ENCODE data around the gene KCND2.

The KCND2 gene

DNA sequence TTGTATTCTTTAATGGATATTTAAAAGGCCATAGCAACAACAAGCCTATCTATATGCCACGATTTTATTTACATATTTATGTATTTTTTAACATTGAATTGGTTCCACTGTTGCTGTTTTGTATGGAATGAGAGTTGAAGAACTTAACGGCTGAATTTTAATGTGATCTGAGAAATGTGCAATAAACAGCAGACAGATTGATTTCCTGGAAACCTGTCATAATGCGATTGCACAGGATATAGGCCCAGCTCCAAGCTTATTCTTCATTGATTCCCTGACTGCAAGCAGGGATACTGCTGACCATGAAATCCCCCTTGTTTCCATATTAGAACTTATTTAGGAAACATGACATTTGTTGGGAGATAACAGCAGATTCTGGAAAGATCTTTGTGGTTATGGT, 195.6 kb downstream of the KCND2 start:
- H3K4me3 ChIP-seq (ENCODE audit: low read depth, low read length) = no peak overlapping the region
- DNase-seq (ENCODE audit: low read depth) = no peak

DNA sequence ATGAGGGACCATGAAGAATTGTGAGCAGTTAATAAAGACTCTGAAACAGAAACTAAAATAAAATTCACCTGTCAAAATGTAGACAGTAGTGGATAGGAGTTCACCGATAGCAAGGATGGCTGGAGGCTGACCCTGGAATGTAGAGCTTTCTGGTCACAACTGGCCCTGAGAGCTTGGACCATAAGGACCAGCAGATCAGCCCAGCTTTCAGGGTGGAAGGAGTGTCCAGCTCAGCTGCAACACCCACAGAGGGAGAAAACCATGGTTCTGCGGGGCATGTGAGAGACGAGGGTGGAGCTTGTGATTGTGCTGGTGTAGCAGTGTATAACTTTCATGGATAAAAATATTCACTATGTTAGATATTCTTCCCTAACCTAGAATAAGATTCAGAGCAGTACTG, 199.9 kb downstream of the KCND2 start:
- H3K4me3 ChIP-seq (ENCODE audit: low read depth, low read length) = no peak overlapping the region
- DNase-seq (ENCODE audit: low read depth) = no peak

DNA sequence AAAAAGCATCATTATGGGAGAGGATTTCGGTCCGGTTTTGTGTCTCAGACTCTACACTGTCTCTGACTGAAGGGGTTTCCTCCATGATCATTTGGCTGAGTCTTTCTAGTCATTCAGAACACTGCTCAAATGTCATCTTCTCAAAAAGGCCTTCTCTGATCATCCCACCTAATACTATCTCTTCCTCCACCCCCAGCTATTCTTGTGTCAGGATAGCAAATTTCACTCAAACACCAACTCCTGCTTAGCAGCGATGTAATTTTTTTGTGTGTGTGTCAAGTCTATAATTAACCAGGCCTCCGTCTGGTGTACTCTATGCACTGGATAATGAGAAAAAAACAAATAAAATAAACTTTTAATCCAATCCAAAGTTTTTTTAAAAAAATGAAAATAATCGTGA, 200.4 kb downstream of the KCND2 start:
- DNase-seq (ENCODE audit: low read depth) = no peak
- H3K4me3 ChIP-seq (ENCODE audit: low read depth, low read length) = no peak overlapping the region

DNA sequence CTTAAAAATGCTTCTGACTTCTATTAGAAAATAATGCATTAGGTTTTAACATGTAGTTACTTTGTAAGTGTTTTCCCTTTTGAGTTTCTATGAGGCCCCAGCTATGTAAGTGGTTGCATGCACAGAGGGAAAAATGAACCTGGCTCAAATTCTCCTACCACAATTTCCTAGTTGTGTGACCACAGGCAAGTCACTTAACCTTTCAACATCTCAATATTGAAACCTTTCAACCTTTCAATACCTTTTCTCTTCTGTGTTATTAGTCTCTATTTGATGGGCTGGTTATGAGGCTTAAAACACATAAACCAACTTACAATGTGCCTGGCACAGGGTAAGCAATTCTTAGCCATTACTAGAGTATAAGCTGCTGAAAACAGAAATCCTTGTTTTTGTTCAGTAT, 203.0 kb downstream of the KCND2 start:
- H3K4me3 ChIP-seq (ENCODE audit: low read depth, low read length) = no peak overlapping the region
- DNase-seq (ENCODE audit: low read depth) = no peak

DNA sequence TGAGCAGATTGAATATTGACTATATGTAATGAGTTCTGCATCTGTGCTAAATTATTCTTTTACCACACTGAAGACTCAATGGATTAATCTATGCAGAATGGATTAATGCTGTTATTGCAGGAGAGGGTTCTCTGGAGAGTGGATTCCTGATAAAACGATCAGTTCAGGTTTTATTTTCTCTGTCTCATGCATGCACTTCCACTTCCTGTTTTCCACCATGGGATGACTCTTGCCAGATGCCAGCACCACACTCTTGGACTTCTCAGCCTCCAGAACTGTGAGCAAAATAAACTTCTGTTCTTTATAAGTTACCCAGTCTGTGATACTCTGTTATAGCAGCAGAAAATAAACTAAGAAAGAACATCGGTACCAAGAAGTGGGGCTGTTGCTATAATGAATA, 207.5 kb downstream of the KCND2 start:
- DNase-seq (ENCODE audit: low read depth) = no peak
- no peak overlapping the region for H3K4me3 ChIP-seq (ENCODE audit: low read depth, low read length)

DNA sequence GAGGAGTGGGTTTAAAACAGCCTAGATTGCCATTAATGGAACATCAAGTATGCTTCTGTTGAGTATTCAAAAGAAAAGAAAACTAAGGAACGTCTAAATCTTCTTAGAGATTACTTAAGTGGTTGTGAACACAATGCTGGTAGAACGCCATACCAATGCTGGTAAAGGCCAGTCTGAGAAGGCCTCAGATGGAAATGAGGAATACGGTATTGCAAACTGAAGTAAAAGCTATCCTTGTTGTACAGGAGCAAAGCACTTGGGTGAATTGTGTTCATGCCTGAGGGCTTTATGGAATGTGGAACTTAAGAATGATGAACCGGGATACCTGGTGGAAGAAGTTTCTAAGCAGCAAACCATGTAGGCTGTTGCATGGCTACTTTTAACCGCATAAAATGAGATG, 208.0 kb downstream of the KCND2 start:
- H3K4me3 ChIP-seq (ENCODE audit: low read depth, low read length) = no peak overlapping the region
- DNase-seq (ENCODE audit: low read depth) = no peak

DNA sequence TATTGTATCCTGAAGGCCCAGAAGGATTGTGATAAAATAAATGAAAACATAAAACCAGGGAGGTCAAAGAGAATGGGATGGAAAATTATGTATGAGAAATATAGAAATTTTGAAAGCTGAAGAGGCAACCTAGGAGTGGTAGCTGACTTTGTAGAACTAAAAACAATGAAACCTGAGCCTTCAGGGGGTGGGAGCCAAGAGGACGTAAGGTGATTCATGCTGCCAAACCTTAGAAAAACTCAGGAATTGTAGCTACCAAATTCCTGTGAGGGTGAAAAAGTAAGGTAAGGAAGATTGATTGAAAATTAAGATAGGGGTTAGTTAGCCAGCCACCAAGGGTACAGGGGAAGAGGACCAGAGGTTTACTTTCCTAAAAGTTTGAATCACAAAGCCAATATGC, 213.2 kb downstream of the KCND2 start:
- no peak for DNase-seq (ENCODE audit: low read depth)
- no peak overlapping the region for H3K4me3 ChIP-seq (ENCODE audit: low read depth, low read length)

DNA sequence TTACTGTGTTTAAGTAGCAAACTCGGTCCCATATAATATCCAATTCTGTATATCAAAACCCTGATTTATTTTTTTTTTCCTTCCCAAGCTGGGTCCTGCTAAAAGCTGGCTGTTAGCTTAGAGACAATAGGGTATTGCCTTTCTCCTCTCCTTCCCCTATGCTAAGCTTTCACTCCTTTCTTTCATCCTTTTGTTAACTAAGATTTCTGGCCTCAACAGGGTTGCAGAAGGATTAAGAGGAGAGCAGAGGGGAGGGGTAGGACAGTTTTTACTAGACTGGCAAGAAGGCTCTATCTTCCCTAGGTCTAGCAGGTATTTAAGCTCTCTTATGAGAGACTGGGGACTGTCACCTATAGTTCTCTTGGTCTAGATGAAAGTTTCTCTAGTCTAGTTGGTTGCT, 229.2 kb downstream of the KCND2 start:
- H3K4me3 ChIP-seq (ENCODE audit: low read depth, low read length) = no peak overlapping the region
- no peak for DNase-seq (ENCODE audit: low read depth)

DNA sequence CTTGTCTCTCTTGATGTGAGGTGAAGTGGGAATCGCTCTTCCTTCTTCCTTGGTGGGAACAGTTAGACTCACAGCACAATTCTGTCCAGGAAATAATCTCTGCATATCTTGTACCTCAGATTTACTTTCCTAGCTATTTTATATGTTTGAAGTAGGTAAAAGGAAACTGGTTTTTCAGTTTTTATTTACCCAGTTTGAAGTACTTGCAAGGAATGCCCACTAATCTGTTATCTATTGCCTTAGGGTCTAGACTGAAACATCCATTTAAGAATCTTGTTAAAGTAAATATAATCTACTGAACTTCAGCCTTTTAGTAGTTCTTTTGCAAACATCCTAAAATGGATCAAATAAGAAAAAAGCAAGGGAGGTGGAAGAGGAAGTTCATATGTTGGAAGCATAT, 229.8 kb downstream of the KCND2 start:
- H3K4me3 ChIP-seq (ENCODE audit: low read depth, low read length) = no peak overlapping the region
- DNase-seq (ENCODE audit: low read depth) = no peak

DNA sequence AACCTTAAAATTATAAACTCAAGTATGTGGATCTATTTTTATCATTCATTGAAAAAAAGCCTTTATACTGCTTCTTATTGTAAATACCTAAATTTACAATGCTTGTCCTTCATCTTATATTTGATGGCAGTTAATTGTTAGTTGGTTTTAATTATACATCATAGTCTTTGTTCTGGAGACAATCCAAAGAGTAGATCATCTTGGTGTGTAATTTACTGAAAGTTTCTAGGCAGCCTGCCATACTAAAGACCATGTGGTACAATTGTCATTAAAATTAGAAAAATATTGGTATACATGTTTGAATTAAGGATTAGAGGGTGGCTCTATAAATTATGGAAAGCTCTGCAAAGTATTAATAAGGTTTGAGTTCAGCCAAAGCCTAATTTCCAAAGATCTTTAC, 231.4 kb downstream of the KCND2 start:
- H3K4me3 ChIP-seq (ENCODE audit: low read depth, low read length) = no peak overlapping the region
- DNase-seq (ENCODE audit: low read depth) = no peak

DNA sequence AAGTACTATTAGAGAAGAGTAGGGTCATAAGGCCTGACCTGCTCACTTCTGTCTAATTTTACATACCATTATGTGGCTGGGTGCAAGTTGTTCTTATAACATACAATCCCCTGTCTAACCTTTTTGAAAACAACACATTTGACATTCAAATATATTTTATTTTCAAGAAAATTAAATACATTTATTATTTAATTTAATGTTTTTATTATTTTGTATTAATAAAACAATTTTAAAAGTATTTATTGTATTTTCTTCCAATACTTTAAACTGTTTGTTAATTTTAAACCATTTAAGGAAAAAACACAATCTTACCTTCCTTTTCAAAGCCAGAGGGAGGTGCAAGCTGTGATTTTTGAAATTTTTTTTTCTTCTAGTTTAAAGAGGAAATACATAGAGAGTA, 232.8 kb downstream of the KCND2 start:
- DNase-seq (ENCODE audit: low read depth) = no peak
- no peak overlapping the region for H3K4me3 ChIP-seq (ENCODE audit: low read depth, low read length)

DNA sequence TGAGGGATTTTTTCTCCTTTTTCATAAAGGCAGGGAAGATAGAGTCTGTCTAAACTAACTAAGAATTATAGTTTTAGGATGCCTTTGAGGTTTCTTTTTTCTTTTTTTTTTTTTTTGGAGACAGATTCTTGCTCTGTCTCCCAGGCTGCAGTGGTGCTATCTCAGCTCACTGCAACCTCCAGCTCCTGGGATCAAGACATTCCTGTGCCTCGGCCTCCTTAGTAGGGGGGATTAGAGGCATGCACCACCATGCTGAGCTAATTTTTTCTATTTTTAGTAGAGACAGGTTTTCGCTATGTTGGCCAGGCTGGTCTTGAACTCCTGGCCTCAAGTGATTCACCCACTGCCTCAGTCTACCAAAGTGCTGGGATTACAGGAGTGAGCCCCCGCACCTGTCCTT, 239.7 kb downstream of the KCND2 start:
- no peak overlapping the region for H3K4me3 ChIP-seq (ENCODE audit: low read depth, low read length)
- no peak for DNase-seq (ENCODE audit: low read depth)

DNA sequence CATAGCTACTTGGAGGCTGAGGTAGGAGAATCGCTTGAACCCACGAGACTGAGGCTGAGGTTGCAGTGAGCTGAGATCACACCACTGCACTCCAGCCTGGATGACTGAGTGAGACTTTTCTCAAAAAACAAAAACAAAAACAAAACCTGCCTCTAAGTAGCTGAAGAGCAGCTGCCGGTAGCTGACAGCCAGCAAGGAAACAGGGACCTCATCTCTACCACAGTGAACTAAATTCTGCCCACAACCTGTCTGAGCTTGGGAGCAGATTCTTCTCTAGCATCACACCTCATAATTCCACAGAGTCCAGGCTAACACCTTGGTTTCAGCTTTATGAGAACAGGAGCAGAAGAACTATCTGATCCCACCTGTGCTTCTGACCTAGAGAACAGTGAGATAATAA, 246.2 kb downstream of the KCND2 start:
- no peak for DNase-seq (ENCODE audit: low read depth)
- H3K4me3 ChIP-seq (ENCODE audit: low read depth, low read length) = no peak overlapping the region

DNA sequence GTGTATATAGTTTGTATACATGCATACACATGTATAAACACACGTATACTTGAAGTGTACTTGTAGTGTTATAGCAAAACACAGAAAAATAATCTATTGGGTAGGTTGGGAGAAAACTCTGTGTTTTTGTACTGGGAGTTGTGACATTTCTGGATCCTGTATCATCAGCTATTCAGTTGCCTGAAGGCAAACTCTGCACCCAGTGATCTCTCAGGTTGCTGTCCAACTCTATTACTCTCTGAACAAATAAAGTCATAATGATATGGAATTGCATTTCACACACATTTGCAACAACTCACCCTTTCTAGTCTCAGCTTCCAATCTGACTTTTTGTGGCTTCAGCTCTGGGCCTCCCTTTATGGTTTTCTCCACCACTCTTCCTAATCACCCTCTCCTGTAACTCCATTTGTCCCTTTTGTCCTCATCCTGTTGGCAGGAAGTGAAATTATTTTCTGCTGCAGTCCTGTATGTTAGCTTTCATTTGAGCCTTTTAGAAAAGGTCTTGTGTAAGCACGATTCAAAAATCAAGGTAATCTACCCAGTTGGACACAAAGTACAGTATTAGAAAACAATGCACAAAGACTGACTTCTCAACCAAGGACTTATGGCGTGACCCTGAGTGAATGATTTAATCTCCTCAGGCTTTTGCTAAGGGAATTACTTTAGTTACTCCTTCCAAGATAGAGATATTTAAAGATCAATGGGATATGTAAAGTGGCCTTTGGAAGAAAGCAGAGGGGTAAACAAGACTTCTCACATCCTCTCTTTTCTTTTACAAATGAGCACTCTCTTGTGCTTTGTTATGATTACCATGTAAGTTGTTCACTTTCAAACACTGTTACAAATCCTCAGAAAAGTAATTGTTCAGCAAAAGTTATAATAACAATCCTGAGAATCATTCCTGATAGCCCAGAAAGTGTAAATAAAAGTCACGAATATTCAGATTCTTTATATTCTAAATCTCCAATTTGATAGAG, 249.1 kb downstream of the KCND2 start:
- H3K4me3 ChIP-seq (ENCODE audit: low read depth, low read length) = no peak overlapping the region
- DNase-seq (ENCODE audit: low read depth) = no peak

DNA sequence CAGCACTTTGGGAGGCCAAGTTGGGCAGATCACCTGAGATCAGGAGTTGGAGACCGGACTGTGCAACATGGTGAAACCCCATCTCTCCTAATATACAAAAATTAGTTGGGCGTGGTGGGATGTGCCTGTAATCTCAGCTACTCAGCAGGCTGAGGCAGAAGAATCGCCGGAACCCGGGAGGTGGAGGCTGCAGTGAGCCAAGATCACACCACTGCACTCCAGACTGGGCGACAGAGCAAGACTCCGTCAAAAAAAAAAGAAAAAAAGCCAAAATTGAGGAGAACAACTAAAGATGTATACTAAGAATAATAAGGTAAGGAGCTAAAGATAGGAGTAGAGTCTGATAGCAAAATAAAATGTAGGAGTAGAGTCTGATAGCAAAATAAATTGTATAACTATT, 251.0 kb downstream of the KCND2 start:
- no peak for DNase-seq (ENCODE audit: low read depth)
- H3K4me3 ChIP-seq (ENCODE audit: low read depth, low read length) = no peak overlapping the region

DNA sequence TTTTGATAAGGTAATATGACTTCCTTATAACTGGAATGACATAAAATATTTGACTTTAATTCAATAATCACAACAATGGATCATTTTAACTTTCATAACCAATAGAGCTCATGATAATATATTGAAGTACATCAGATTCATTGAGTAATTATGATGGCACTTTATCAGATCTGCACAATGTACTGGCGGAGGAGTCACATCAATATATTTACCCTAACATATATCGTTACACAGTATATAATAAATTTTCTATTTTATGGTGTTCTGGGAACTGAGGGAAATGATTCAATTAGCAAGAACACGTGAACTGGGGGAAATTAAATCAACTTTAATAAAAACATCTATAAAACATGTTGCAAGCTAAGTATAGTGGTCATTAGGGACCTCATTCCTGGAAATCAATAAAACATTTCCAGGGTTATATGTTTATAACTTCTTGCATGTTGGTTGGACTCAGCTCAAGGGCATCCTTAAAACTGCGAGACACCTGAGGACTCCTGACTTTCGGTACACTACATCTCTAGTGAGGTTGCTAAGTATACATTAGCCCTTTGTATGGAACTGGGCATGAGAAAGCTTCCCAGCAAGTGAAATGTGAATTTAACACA, 254.0 kb downstream of the KCND2 start:
- H3K4me3 ChIP-seq (ENCODE audit: low read depth, low read length) = no peak overlapping the region
- no peak for DNase-seq (ENCODE audit: low read depth)

DNA sequence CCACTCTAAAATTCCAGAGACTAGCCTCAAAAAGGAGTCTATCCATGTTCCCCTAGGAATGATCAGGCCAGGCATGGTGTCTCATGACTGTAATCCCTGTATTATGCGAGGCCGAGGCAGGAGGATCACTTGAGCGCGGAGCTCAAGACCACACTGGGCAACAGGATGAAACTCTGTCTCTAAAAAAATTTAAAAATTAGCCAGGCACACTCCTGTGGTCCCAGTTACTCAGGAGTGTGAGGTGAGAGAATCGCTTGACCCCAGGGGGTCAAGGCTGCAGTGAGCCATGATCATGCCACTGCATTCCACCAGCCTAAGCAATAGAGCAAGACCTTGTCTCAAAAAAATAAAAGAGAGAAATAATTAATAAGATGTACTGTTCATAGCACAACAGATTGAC, 256.8 kb downstream of the KCND2 start:
- DNase-seq (ENCODE audit: low read depth) = no peak
- H3K4me3 ChIP-seq (ENCODE audit: low read depth, low read length) = no peak overlapping the region

DNA sequence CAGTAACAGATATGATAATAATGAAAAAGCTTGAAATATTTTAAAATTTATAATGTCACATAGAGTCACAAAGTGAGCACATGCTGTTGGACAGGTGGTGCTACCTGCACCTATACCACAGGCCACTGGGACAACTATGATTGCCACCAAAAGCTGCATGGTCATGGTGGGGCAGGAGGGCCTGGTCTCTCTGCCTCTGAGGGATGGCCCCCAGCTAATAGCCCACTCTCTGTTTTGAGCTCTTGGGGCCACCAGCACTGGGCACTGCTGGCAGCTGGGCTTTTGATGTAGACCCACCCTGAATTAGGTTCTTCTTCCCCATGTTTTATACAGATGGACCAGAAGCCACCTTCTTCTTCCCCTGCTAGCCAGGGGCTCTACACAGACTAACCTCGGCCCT, 265.4 kb downstream of the KCND2 start:
- no peak for DNase-seq (ENCODE audit: low read depth)
- H3K4me3 ChIP-seq (ENCODE audit: low read depth, low read length) = no peak overlapping the region

DNA sequence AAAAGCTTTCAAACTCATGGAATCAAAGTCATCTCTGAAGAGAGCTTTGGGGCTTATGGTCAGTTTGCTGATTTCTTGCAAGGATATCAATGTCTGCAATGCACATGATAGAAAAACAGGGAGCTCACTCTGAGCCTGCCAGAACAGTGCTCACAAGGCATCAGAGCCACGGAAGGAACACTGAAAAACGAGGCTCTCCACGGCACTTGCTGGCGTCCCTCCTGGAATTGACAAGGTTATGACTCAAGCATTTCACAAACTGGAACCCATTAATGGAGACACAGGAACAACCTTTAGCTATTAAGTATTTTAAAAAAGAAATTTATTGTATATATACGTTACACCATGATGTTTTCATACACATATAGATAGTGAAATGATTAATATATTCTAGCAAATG, 266.3 kb downstream of the KCND2 start:
- DNase-seq (ENCODE audit: low read depth) = no peak
- H3K4me3 ChIP-seq (ENCODE audit: low read depth, low read length) = no peak overlapping the region

DNA sequence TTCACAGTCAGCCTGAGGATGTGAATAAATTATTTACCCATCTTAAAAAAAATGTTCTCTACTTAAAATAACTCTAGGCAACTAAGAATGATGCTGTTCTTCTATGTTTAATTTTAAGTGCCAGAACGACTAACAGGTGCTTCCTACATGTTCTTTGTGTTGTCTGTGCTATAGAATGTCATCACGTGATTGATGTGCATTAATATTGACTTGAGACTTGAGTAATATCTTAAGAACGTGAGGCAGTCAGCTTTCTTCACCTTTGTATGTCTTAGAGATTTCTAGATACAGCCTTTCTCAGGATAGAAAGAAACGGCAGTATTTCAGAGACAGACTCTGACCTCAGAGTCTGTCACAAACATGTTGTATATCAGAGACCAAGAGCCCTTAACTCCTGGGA, 274.6 kb downstream of the KCND2 start:
- DNase-seq (ENCODE audit: low read depth) = no peak
- no peak overlapping the region for H3K4me3 ChIP-seq (ENCODE audit: low read depth, low read length)

DNA sequence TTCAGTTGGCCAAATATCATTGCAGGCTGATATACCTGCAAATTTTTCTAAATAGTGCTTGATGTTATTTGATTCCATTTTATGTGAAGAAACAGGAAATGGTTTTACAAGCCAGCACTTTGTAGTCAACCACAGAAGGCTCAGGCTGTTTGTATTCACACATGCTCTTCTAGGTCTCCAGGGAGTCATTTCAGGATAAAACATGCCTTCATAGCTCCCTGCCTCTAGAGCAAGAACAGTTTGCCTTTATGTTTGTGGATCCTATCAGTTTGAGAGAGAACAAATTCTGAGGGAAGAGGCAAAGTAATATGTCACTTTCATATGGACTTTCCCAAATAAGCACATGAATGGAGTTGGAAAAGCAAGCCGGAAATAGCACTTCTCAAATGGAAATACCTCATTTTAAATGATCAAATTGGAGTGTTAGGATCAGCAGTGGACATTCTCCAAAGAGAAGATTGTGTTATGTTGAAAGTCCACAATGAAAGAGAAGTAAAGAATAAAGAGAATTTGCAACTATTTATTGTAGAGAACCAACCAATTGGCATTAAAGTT, 277.6 kb downstream of the KCND2 start:
- peak; percentile 25 for DNase-seq (ENCODE audit: low read depth)
- no peak overlapping the region for H3K4me3 ChIP-seq (ENCODE audit: low read depth, low read length)
